ENCODE data around the gene CFAP100. TPM values are rescaled to one million over a fixed set of nuclear protein-coding genes. Genes with fewer than 3 reads are reported as not detected.

Gene CFAP100
- total RNA-seq, 1 experiment from 2014 or later = not detected

- H3K36me3 ChIP-seq (ENCODE audit: control insufficient read depth, insufficient read depth, low read length) = no peaks in the 10 kb centered on the region
- ChIA-PET CTCF (interaction anchor here (0.6 to 1.4 kb wide), 4 partner anchors 9 to 108 kb away, joined by 3 to 4 read pairs (median 4); no protein-coding TSS in a partner anchor), POLR2A (no interaction called here)
- peak within 1 kb of the TSS; percentile 66 for H3K4me3 ChIP-seq (ENCODE audit: low read depth, low read length)
- Mint-ChIP-seq H3K4me1 (ENCODE audit: low read depth, unreplicated experiment) (peaks cover 7% of the 10 kb centered on the region), H3K36me3 (ENCODE audit: insufficient read depth, unreplicated experiment) (peaks cover 9% of the 10 kb centered on the region), H3K9me3 (ENCODE audit: unreplicated experiment) (no peaks in the 10 kb centered on the region), H3K27ac (ENCODE audit: unreplicated experiment) (peak within 1 kb of the TSS; percentile 40), H3K27me3 (ENCODE audit: insufficient read depth, unreplicated experiment) (peaks cover 18% of the 10 kb centered on the region), H3K4me3 (ENCODE audit: unreplicated experiment) (peak within 1 kb of the TSS; percentile 80)
- no peak for TF ChIP-seq CTCF (IDR thresholded peaks at IDR 0.05; ENCODE audit: insufficient read depth in 1 of 2, low read depth in 1 of 2, low read length in 1 of 2, severe bottlenecking in 1 of 2, unreplicated experiment in 1 of 2)
- peak; percentile 77 to 86 for DNase-seq
- H3K9me3 ChIP-seq = no peaks in the 10 kb centered on the region
- no peaks in the 10 kb centered on the region; the same call in 1 of the 2 replicates for H3K27me3 ChIP-seq (replicated peaks; ENCODE audit: control insufficient read depth, insufficient read depth, low read length)
- peaks cover 4% of the 10 kb centered on the region; the same call in 1 of the 2 replicates for H3K4me1 ChIP-seq
- intact Hi-C loops (cut with micrococcal nuclease; ENCODE audit: unreplicated experiment) = loop anchor here (1.0 kb wide), 1 partner anchor 32 kb away; no protein-coding TSS in a partner anchor
- BruUV-seq (replicated peaks) = no TSS peak
These were observed 37.2 kb upstream of the CFAP100 start, which contains the start of gene KLF15 for GRCh38 chr3:126357295-126358037. Gene KLF15, minus strand, starts transcription at chr3:126357408. Its CDS starts 4,486 bp downstream, at chr3:126352922.

- H3K27ac Mint-ChIP-seq (ENCODE audit: unreplicated experiment) = no peak overlapping the region
- CTCF ChIA-PET = interaction anchor here (0.6 to 1.4 kb wide), 3 partner anchors 10 to 32 kb away, joined by 3 to 4 read pairs (median 3); no protein-coding TSS in a partner anchor
These were observed 36.5 kb upstream of the CFAP100 start for GRCh38 chr3:126358038-126358815.

More at GRCh38 chr3:126358038-126358815, 36.5 kb upstream of the CFAP100 start:
- Mint-ChIP-seq H3K4me1 (ENCODE audit: low read depth, unreplicated experiment) (peaks cover 7% of the 10 kb centered on the region), H3K4me3 (ENCODE audit: unreplicated experiment) (peak overlapping the region; percentile 77), H3K36me3 (ENCODE audit: insufficient read depth, unreplicated experiment) (peaks cover 9% of the 10 kb centered on the region), H3K27me3 (ENCODE audit: insufficient read depth, unreplicated experiment) (peaks cover 18% of the 10 kb centered on the region), H3K9me3 (ENCODE audit: unreplicated experiment) (no peaks in the 10 kb centered on the region)
- Histone ChIP-seq H3K27me3 (replicated peaks; ENCODE audit: control insufficient read depth, insufficient read depth, low read length) (no peaks in the 10 kb centered on the region; the same call in 1 of the 2 replicates), H3K4me1 (peaks cover 4% of the 10 kb centered on the region; the same call in 1 of the 2 replicates), H3K4me3 (ENCODE audit: low read depth, low read length) (peak overlapping the region; percentile 66), H3K9me3 (no peaks in the 10 kb centered on the region), H3K36me3 (ENCODE audit: control insufficient read depth, insufficient read depth, low read length) (no peaks in the 10 kb centered on the region)
- DNase-seq = no peak
- intact Hi-C loops (cut with micrococcal nuclease; ENCODE audit: unreplicated experiment) = no loop called here
- no TSS peak for BruUV-seq (replicated peaks)
- POLR2A ChIA-PET = no interaction called here
- no peak for TF ChIP-seq CTCF (IDR thresholded peaks at IDR 0.05; ENCODE audit: insufficient read depth in 1 of 2, low read depth in 1 of 2, low read length in 1 of 2, severe bottlenecking in 1 of 2, unreplicated experiment in 1 of 2)

Measured in Caco-2 (cell line).